Omental fat pad (tissue), 4 donors: Measurements from ENCODE around the gene ZNF697. TPM values are rescaled to one million over a fixed set of nuclear protein-coding genes. Genes with fewer than 3 reads are reported as not detected.
"Not testable (repeated sequence)": the region's sequence is repeated elsewhere in the genome, so short reads cannot be mapped to it uniquely, and the experiment has no call there.

Experiments
- ATAC-seq: fragments of 150-250 bp; one replicate; pipeline ENCODE4 v1.9.1; 2016; ENCODE audit warnings: mild to moderate bottlenecking, moderate library complexity; ENCODE audit not compliant: low FRiP score
- DNase-seq: peaks from one replicate; pipeline ENCODE4 v3.0.0-alpha.2; 2019; ENCODE audit warnings: low spot score
- CTCF ChIP-seq, 3 donors: fragments of 450-650 bp; IDR thresholded peaks; one replicate each; pipeline ENCODE4 v1.5.1; 2016 to 2017; ENCODE audit warnings: antibody characterized with exemption in 3 of 3, mild to moderate bottlenecking in 3 of 3, moderate library complexity in 2 of 3
- total RNA-seq, 4 donors: library from RNA; depleted of rRNA; stranded (reverse); fragments of >200 nt; gene quantifications; one replicate each; pipeline ENCODE4 v1.1.0, GENCODE V29; 2016

ZNF697 gene
- total RNA-seq, 4 donors from 2014 or later: 6.5 to 13.1 (median 8.8) TPM

- ATAC-seq: no peak
- no peak for TF ChIP-seq CTCF (IDR thresholded peaks at IDR 0.05)
Observed at GRCh38 chr1:119626011-119626545, 22.0 kb downstream of the ZNF697 start.

GRCh38 chr1:119623678-119624077 is 24.4 kb downstream of the ZNF697 start:
- TF ChIP-seq CTCF (IDR thresholded peaks at IDR 0.05): no peak
- DNase-seq (no peak), ATAC-seq (no peak)

More at GRCh38 chr1:119626011-119626545, 22.0 kb downstream of the ZNF697 start:
- no peak for DNase-seq

GRCh38 chr1:119623193-119623515 is 24.9 kb downstream of the ZNF697 start:
- TF ChIP-seq CTCF (IDR thresholded peaks at IDR 0.05): no peak
- ATAC-seq: no peak
- no peak for DNase-seq

GRCh38 chr1:119622311-119623192 is 25.5 kb downstream of the ZNF697 start:
- ATAC-seq (no peak), DNase-seq (no peak)
- no peak for TF ChIP-seq CTCF (IDR thresholded peaks at IDR 0.05)

GRCh38 chr1:119621705-119622104 is 26.4 kb downstream of the ZNF697 start:
- TF ChIP-seq CTCF (IDR thresholded peaks at IDR 0.05): no peak
- DNase-seq: no peak
- no peak for ATAC-seq

GRCh38 chr1:119617751-119618691 is 30.0 kb downstream of the ZNF697 start:
- TF ChIP-seq CTCF (IDR thresholded peaks at IDR 0.05): no peak
- ATAC-seq: no peak
- DNase-seq: no peak

GRCh38 chr1:119616748-119617147 is 31.3 kb downstream of the ZNF697 start:
- DNase-seq, ATAC-seq: not testable (repeated sequence)

- not testable (repeated sequence) for ATAC-seq
Observed at GRCh38 chr1:119615100-119615499, 33.0 kb downstream of the ZNF697 start.

More at GRCh38 chr1:119615100-119615499, 33.0 kb downstream of the ZNF697 start:
- not testable (repeated sequence) for DNase-seq
